HG03439 (cell line): Measurements from ENCODE around the gene PLTP.

Source experiments
- ATAC-seq: cut with Tn5 transposase; IDR thresholded peaks from one replicate; pipeline ENCODE4 v1.9.1; 2021; ENCODE audit warnings: mild to moderate bottlenecking, moderate library complexity; ENCODE audit not compliant: unreplicated experiment

Gene PLTP

GRCh38 chr20:45850926-45851325, 61.0 kb downstream of the PLTP start:
- no peak for ATAC-seq

- no peak for ATAC-seq
Measured at GRCh38 chr20:45850238-45850637, 61.7 kb downstream of the PLTP start.

- ATAC-seq = no peak
Measured at GRCh38 chr20:45848969-45849582, 62.9 kb downstream of the PLTP start.
